ENCODE data around the gene TPK1. TPM values are rescaled to one million over a fixed set of nuclear protein-coding genes. Genes with fewer than 3 reads are reported as not detected.

The TPK1 gene
- polyA plus RNA-seq, 6 donors from 2014 or later, result 29.0 to 43.8 (median 38.3) TPM

- no peaks in the 10 kb centered on the region for H3K36me3 Mint-ChIP-seq
- peak; percentile 62 for DNase-seq
Observed at GRCh38 chr7:144842377-144842851, 6.6 kb upstream of the TPK1 start.

GRCh38 chr7:144836545-144836842 is 641 bp upstream of the TPK1 start:
- ATAC-seq (ENCODE audit: low read depth in 2 of 2) (no peak), DNase-seq (no peak)
- Mint-ChIP-seq H3K27me3 (no peaks in the 10 kb centered on the region), H3K36me3 (peaks cover 0 to 3% of the 10 kb centered on the region in 2 donors), H3K4me1 (peaks cover 16 to 39% (median 21%) of the 10 kb centered on the region in 3 donors), H3K27ac (peak overlapping the region in 5 of 6 donors; percentile 71 to 96 (median 91)), H3K4me3 (peak overlapping the region; percentile 72 to 100 (median 90)), H3K9me3 (peaks cover 1 to 21% (median 5%) of the 10 kb centered on the region in 7 donors)

More at GRCh38 chr7:144842377-144842851, 6.6 kb upstream of the TPK1 start:
- peak; percentile 96 to 98 for ATAC-seq (ENCODE audit: low read depth in 2 of 2)
- Mint-ChIP-seq H3K9me3 (peaks cover 0 to 17% (median 5%) of the 10 kb centered on the region in 7 donors), H3K27ac (peak overlapping the region; percentile 96 to 99 (median 98)), H3K27me3 (no peaks in the 10 kb centered on the region), H3K4me3 (peak overlapping the region; percentile 28 to 89 (median 82)), H3K4me1 (peaks cover 13 to 21% (median 15%) of the 10 kb centered on the region in 3 donors)

DNA sequence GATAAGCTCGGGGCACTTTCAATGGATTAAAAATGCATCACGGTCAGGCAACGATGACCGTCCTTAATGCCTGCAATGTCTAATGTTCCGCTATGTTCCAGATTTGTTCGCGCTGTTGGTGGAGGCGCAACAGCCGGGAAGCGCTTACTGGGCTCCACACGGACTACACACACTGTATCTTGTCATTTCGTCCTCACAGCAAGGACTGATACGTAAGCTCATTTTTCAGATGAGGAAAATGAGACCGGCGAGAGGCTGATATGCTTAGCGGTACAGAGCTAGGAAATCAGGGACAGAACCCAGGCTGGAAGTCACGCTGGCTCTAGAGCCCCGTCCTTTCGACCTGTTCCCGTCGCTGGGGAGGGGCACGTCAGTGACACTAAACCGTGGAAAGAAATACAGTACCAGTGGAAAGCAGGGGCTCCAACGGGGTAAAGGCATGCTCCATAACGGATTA is 670 bp downstream of the TPK1 start:
- no peaks in the 10 kb centered on the region for H3K27me3 Mint-ChIP-seq
- peaks cover 1 to 21% (median 6%) of the 10 kb centered on the region in 7 donors for H3K9me3 Mint-ChIP-seq
- H3K36me3 Mint-ChIP-seq, result peaks cover 9% of the 10 kb centered on the region in 2 donors
- H3K27ac Mint-ChIP-seq, result peak overlapping the region; percentile 70 to 99 (median 96)
- H3K4me1 Mint-ChIP-seq, result peaks cover 20 to 45% (median 26%) of the 10 kb centered on the region in 3 donors
- no peak for DNase-seq
- H3K4me3 Mint-ChIP-seq, result peak overlapping the region; percentile 92 to 100 (median 98)
- ATAC-seq (ENCODE audit: low read depth in 2 of 2), result peak; percentile 17 to 19

- ATAC-seq (ENCODE audit: low read depth in 2 of 2), result peak; percentile 24 to 37
- H3K36me3 Mint-ChIP-seq, result peaks cover 9% of the 10 kb centered on the region in 2 donors
- H3K27ac Mint-ChIP-seq, result peak overlapping the region; percentile 70 to 99 (median 96)
- peaks cover 20 to 48% (median 31%) of the 10 kb centered on the region in 3 donors for H3K4me1 Mint-ChIP-seq
- no peaks in the 10 kb centered on the region for H3K27me3 Mint-ChIP-seq
- peak overlapping the region; percentile 92 to 100 (median 98) for H3K4me3 Mint-ChIP-seq
- H3K9me3 Mint-ChIP-seq, result peaks cover 1 to 16% (median 5%) of the 10 kb centered on the region in 7 donors
- peak; percentile 58 for DNase-seq
Observed at GRCh38 chr7:144834641-144835144, 1.2 kb downstream of the TPK1 start.

DNA sequence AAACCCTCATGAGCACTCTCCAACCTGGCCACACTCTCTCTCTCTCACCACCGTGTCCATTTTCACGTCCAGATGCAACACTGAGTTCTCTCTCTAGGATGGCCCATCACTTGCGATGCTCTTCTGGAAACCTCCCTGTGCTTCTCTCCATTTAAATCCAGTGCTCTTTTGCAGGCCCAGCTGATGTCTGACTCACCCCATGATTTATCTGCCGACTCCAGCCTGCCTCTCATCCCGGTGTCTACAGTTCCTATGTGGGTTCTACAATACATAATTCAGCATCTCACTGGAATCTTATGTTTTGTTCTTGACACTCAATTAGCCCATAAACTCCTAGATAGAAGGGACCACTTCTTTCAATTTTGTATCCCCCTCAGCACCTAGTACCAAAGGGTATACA is 5.0 kb downstream of the TPK1 start:
- ATAC-seq (ENCODE audit: low read depth in 2 of 2) (no peak), DNase-seq (no peak)
- H3K4me3 Mint-ChIP-seq, result no peak overlapping the region
- H3K9me3 Mint-ChIP-seq, result peaks cover 0 to 2% (median 0%) of the 10 kb centered on the region in 7 donors
- H3K27me3 Mint-ChIP-seq, result no peaks in the 10 kb centered on the region
- H3K36me3 Mint-ChIP-seq, result peaks cover 9% of the 10 kb centered on the region in 2 donors
- peak overlapping the region in 1 of 6 donors; percentile 71 for H3K27ac Mint-ChIP-seq
- H3K4me1 Mint-ChIP-seq, result peaks cover 16 to 48% (median 34%) of the 10 kb centered on the region in 3 donors

GRCh38 chr7:144830024-144830785 is 5.6 kb downstream of the TPK1 start:
- Mint-ChIP-seq H3K4me1 (peaks cover 21 to 54% (median 40%) of the 10 kb centered on the region in 3 donors), H3K4me3 (no peak overlapping the region), H3K36me3 (peaks cover 9% of the 10 kb centered on the region in 2 donors), H3K27ac (peak overlapping the region in 4 of 6 donors; percentile 0 to 71 (median 46)), H3K27me3 (no peaks in the 10 kb centered on the region), H3K9me3 (peaks cover 0 to 2% (median 0%) of the 10 kb centered on the region in 7 donors)
- DNase-seq, result no peak
- no peak for ATAC-seq (ENCODE audit: low read depth in 2 of 2)

GRCh38 chr7:144827621-144828020 is 8.2 kb downstream of the TPK1 start:
- Mint-ChIP-seq H3K4me3 (no peak overlapping the region), H3K27me3 (no peaks in the 10 kb centered on the region), H3K4me1 (peaks cover 18 to 56% (median 38%) of the 10 kb centered on the region in 3 donors), H3K27ac (no peak overlapping the region), H3K36me3 (peaks cover 6 to 9% of the 10 kb centered on the region in 2 donors), H3K9me3 (peaks cover 0 to 2% (median 0%) of the 10 kb centered on the region in 7 donors)
- no peak for ATAC-seq (ENCODE audit: low read depth in 2 of 2)
- no peak for DNase-seq

GRCh38 chr7:144826208-144826607 is 9.6 kb downstream of the TPK1 start:
- Mint-ChIP-seq H3K9me3 (peaks cover 0 to 2% (median 0%) of the 10 kb centered on the region in 7 donors), H3K4me1 (peaks cover 21 to 60% (median 39%) of the 10 kb centered on the region in 3 donors), H3K27ac (peak overlapping the region in 4 of 6 donors; percentile 21 to 87 (median 79)), H3K4me3 (peak overlapping the region in 2 of 8 donors; percentile 3 to 93), H3K27me3 (no peaks in the 10 kb centered on the region), H3K36me3 (peaks cover 6 to 9% of the 10 kb centered on the region in 2 donors)
- ATAC-seq (ENCODE audit: low read depth in 2 of 2), result no peak
- DNase-seq, result no peak

DNA sequence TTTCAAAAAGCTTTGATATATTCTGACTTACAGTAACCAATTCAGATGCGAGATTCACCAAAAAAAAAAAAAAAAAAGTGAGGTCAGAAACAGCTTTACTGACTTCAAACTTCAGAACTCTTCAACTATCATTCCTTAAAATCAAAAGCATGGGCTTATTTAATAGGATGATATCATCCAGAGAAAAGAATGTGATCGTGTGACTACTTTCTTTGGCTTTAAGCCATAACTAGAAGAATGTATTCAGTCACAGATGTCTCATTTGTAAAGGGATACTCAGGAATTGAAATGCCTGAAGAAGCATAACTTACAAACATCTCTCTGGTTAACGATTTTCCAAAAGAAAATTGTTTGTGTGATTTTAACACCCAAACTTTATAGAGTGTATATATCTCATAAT is 11.5 kb downstream of the TPK1 start:
- H3K27ac Mint-ChIP-seq, result peak overlapping the region in 2 of 6 donors; percentile 72 to 93
- no peak for ATAC-seq (ENCODE audit: low read depth in 2 of 2)
- H3K36me3 Mint-ChIP-seq, result no peaks in the 10 kb centered on the region
- no peaks in the 10 kb centered on the region for H3K9me3 Mint-ChIP-seq
- no peaks in the 10 kb centered on the region for H3K27me3 Mint-ChIP-seq
- H3K4me3 Mint-ChIP-seq, result peak overlapping the region in 1 of 8 donors; percentile 12
- peaks cover 24 to 66% (median 42%) of the 10 kb centered on the region in 3 donors for H3K4me1 Mint-ChIP-seq
- no peak for DNase-seq

DNA sequence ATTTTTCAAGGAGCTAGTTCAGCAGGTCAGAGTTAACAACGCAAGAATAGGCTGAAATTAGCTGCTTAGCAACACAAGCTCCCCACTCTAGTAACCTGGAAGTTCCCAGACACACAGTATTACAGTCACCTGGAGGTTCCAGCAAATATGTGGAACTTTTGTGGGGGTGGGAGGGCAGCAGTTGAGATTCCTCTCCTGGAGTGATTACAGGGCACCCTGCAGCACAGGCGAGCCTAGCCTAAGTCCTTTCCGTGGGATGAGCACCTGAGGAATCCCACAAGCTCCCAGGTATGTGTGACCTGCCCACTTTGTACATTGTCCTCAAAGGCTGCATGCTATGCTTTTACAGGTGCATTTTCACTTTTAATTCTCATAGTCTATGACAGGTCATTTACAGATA is 13.6 kb downstream of the TPK1 start:
- H3K9me3 Mint-ChIP-seq, result peaks cover 0 to 4% (median 0%) of the 10 kb centered on the region in 7 donors
- H3K27ac Mint-ChIP-seq, result no peak overlapping the region
- DNase-seq (no peak), ATAC-seq (ENCODE audit: low read depth in 2 of 2) (no peak)
- no peaks in the 10 kb centered on the region for H3K36me3 Mint-ChIP-seq
- no peak overlapping the region for H3K4me3 Mint-ChIP-seq
- no peaks in the 10 kb centered on the region for H3K27me3 Mint-ChIP-seq
- peaks cover 34 to 85% (median 64%) of the 10 kb centered on the region in 3 donors for H3K4me1 Mint-ChIP-seq

- Mint-ChIP-seq H3K27me3 (no peaks in the 10 kb centered on the region), H3K4me3 (peak overlapping the region in 2 of 8 donors; percentile 22 to 28), H3K9me3 (peaks cover 0 to 4% (median 0%) of the 10 kb centered on the region in 7 donors), H3K36me3 (no peaks in the 10 kb centered on the region), H3K4me1 (peaks cover 34 to 87% (median 69%) of the 10 kb centered on the region in 3 donors), H3K27ac (peak overlapping the region in 2 of 6 donors; percentile 6 to 75)
- DNase-seq (no peak), ATAC-seq (ENCODE audit: low read depth in 2 of 2) (no peak)
Observed at GRCh38 chr7:144821067-144821466, 14.8 kb downstream of the TPK1 start.

GRCh38 chr7:144820552-144820951 is 15.3 kb downstream of the TPK1 start:
- no peak overlapping the region for H3K4me3 Mint-ChIP-seq
- H3K9me3 Mint-ChIP-seq, result peaks cover 0 to 4% (median 0%) of the 10 kb centered on the region in 7 donors
- peaks cover 30 to 82% (median 64%) of the 10 kb centered on the region in 3 donors for H3K4me1 Mint-ChIP-seq
- peak overlapping the region in 2 of 6 donors; percentile 56 to 91 for H3K27ac Mint-ChIP-seq
- ATAC-seq (ENCODE audit: low read depth in 2 of 2) (no peak), DNase-seq (no peak)
- H3K36me3 Mint-ChIP-seq, result no peaks in the 10 kb centered on the region
- no peaks in the 10 kb centered on the region for H3K27me3 Mint-ChIP-seq

DNA sequence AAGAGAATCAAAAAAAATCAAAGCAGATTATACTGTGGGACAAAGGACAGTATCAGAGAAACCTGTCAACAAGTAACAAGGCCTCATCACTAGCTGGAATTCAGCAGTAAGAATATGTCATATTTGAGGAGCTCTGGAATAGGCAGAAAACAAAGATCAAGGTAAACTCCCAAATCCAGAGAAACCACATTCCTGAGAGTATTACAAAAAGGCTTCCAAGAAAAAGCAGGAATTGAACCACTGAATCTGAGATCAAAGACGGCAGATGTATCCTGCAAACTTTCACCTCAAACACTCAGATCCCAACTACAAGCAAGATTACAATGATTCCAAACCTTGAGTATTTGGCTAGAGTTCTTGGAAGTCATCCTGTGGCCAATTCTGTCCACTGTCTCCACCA is 16.3 kb downstream of the TPK1 start:
- Mint-ChIP-seq H3K4me1 (peaks cover 26 to 75% (median 56%) of the 10 kb centered on the region in 3 donors), H3K4me3 (peak overlapping the region in 1 of 8 donors; percentile 10), H3K27ac (peak overlapping the region; percentile 7 to 92 (median 66)), H3K27me3 (no peaks in the 10 kb centered on the region), H3K9me3 (peaks cover 0 to 4% (median 0%) of the 10 kb centered on the region in 7 donors), H3K36me3 (no peaks in the 10 kb centered on the region)
- ATAC-seq (ENCODE audit: low read depth in 2 of 2) (no peak), DNase-seq (no peak)
